ENCODE results near the gene TAB3. TPM values are rescaled to one million over a fixed set of nuclear protein-coding genes. Genes with fewer than 3 reads are reported as not detected.

TAB3 gene
- total and polyA plus RNA-seq, 9 of the 15 experiments (the other 6 are each of a cell fraction or from before 2014, with no cell fraction given): 2.4 to 31.1 (median 15.5) TPM

GRCh38 chrX:30821116-30821515, 67.9 kb downstream of the TAB3 start:
- no peaks in the 10 kb centered on the region for H3K36me3 ChIP-seq (ENCODE audit: control insufficient read depth, insufficient read depth, low read length)
- H3K4me2 ChIP-seq (ENCODE audit: insufficient read depth, low read length): no peak overlapping the region
- no peak overlapping the region for H3K9ac ChIP-seq (ENCODE audit: insufficient read depth in 1 of 2, low read depth in 2 of 2, low read length in 2 of 2)
- no peaks in the 10 kb centered on the region for H3K9me1 ChIP-seq (ENCODE audit: control insufficient read depth, insufficient read depth, low read length)
- no peak overlapping the region for H3K4me3 ChIP-seq
- in situ Hi-C loops (cut with MboI) (loop anchor here (10.0 kb wide), 1 partner anchor 56 kb away; no protein-coding TSS in a partner anchor), intact Hi-C loops (cut with micrococcal nuclease) (loop anchor here (2.0 kb wide), 1 partner anchor 86 kb away; no protein-coding TSS in a partner anchor)
- WGBS (ENCODE audit: insufficient coverage, low coverage, missing lambda C conversion rate): 0% methylated on average over 1 of the region's 1 CpG
- no peaks in the 10 kb centered on the region for H3K79me2 ChIP-seq (ENCODE audit: control insufficient read depth, insufficient read depth, low read length)
- no peak overlapping the region for H2AFZ ChIP-seq (ENCODE audit: low read depth, low read length)
- H3K27me3 ChIP-seq (ENCODE audit: control insufficient read depth in 2 of 2, insufficient read depth in 2 of 2, low read length in 2 of 2): no peaks in the 10 kb centered on the region; a peak in 1 of 5 replicates
- ChIA-PET POLR2A (interaction anchor here (0.6 kb wide), 1 partner anchor 240 kb away, joined by 3 read pairs; no protein-coding TSS in a partner anchor), CTCF (ENCODE audit: low intra/inter-chr PET ratio) (no interaction called here)
- no peaks in the 10 kb centered on the region for H3K9me3 ChIP-seq (replicated peaks; ENCODE audit: control insufficient read depth, insufficient read depth, low read depth, low read length)
- H3K4me1 ChIP-seq (replicated peaks in 1 of 2; ENCODE audit: control insufficient read depth in 2 of 2, insufficient read depth in 2 of 2, low read length in 2 of 2): no peaks in the 10 kb centered on the region
- FAIRE-seq (no peak), ATAC-seq (peak; percentile 62; the same call in 2 of the 3 replicates), DNase-seq (ENCODE audit: extremely low read depth in 1 of 4, low spot score in 3 of 4) (peak in 1 of 4 experiments; percentile 8)
- H4K20me1 ChIP-seq (replicated peaks; ENCODE audit: control insufficient read depth, insufficient read depth, low read length): no peaks in the 10 kb centered on the region
- TF ChIP-seq RAD21 (CRISPR knock-in tag; conservative IDR thresholded peaks at IDR 0.05 in 1 of 2, IDR thresholded peaks at IDR 0.05 in 1 of 2): peak in 1 of 2 experiments; percentile 36; a peak in 1 of 4 replicates
- no peak for TF ChIP-seq CREB3L1 (IDR thresholded peaks at IDR 0.05; ENCODE audit: borderline replicate concordance, low read depth)
- H3K27ac ChIP-seq (ENCODE audit: extremely low read depth, low read depth, low read length): no peak overlapping the region
- BruUV-seq (replicated peaks): no TSS peak

- no peak overlapping the region for H2AFZ ChIP-seq (ENCODE audit: low read depth, low read length)
- FAIRE-seq: no peak
- 3% methylated on average over 2 of the region's 2 CpGs for WGBS (ENCODE audit: insufficient coverage, low coverage, missing lambda C conversion rate)
Observed at GRCh38 chrX:30819080-30819479, 70.0 kb downstream of the TAB3 start.

More at GRCh38 chrX:30819080-30819479, 70.0 kb downstream of the TAB3 start:
- Histone ChIP-seq H3K9me1 (ENCODE audit: control insufficient read depth, insufficient read depth, low read length) (no peaks in the 10 kb centered on the region), H4K20me1 (replicated peaks; ENCODE audit: control insufficient read depth, insufficient read depth, low read length) (no peaks in the 10 kb centered on the region), H3K4me1 (replicated peaks in 1 of 2; ENCODE audit: control insufficient read depth in 2 of 2, insufficient read depth in 2 of 2, low read length in 2 of 2) (no peaks in the 10 kb centered on the region), H3K4me2 (ENCODE audit: insufficient read depth, low read length) (no peak overlapping the region), H3K27me3 (ENCODE audit: control insufficient read depth in 2 of 2, insufficient read depth in 2 of 2, low read length in 2 of 2) (no peaks in the 10 kb centered on the region; a peak in 1 of 5 replicates), H3K9ac (ENCODE audit: insufficient read depth in 1 of 2, low read depth in 2 of 2, low read length in 2 of 2) (no peak overlapping the region), H3K79me2 (ENCODE audit: control insufficient read depth, insufficient read depth, low read length) (no peaks in the 10 kb centered on the region), H3K4me3 (no peak overlapping the region), H3K36me3 (ENCODE audit: control insufficient read depth, insufficient read depth, low read length) (no peaks in the 10 kb centered on the region), H3K27ac (ENCODE audit: extremely low read depth, low read depth, low read length) (no peak overlapping the region), H3K9me3 (replicated peaks; ENCODE audit: control insufficient read depth, insufficient read depth, low read depth, low read length) (no peaks in the 10 kb centered on the region)
- ATAC-seq (no peak), DNase-seq (ENCODE audit: extremely low read depth in 1 of 4, low spot score in 3 of 4) (no peak)
- POLR2A ChIA-PET: no interaction called here
- TF ChIP-seq HMGN3 (IDR thresholded peaks at IDR 0.05; ENCODE audit: borderline replicate concordance, extremely low read depth, insufficient read length, low read depth, low read length): no peak
- no peak for TF ChIP-seq STAT5B (CRISPR knock-in tag; IDR thresholded peaks at IDR 0.05)
- TF ChIP-seq ZBTB43 (CRISPR knock-in tag; IDR thresholded peaks at IDR 0.05): no peak
- no peak for TF ChIP-seq NUFIP1 (IDR thresholded peaks at IDR 0.05; ENCODE audit: partially characterized antibody)
- no peak for TF ChIP-seq ZBTB1 (CRISPR knock-in tag; IDR thresholded peaks at IDR 0.05; ENCODE audit: borderline replicate concordance, low read depth)
- TF ChIP-seq ATF2 (CRISPR knock-in tag; IDR thresholded peaks at IDR 0.05): no peak
- no TSS peak for BruUV-seq (replicated peaks)
- in situ Hi-C loops (cut with MboI) (no loop called here), intact Hi-C loops (cut with micrococcal nuclease) (no loop called here)
- CTCF ChIA-PET (ENCODE audit: low intra/inter-chr PET ratio): no interaction called here
